ENCODE results near the gene PRKAR1B.

GRCh38 chr7:619368-619840 lies 107.7 kb downstream of the PRKAR1B start:
- no peak for TF ChIP-seq CTCF (IDR thresholded peaks at IDR 0.05)
- TF ChIP-seq POLR2A (IDR thresholded peaks at IDR 0.05), result no peak
